ENCODE data around the gene GPS2. TPM values are rescaled to one million over a fixed set of nuclear protein-coding genes. Genes with fewer than 3 reads are reported as not detected.

GPS2 gene
- total RNA-seq, 1 experiment from 2014 or later = 62.6 TPM

DNA sequence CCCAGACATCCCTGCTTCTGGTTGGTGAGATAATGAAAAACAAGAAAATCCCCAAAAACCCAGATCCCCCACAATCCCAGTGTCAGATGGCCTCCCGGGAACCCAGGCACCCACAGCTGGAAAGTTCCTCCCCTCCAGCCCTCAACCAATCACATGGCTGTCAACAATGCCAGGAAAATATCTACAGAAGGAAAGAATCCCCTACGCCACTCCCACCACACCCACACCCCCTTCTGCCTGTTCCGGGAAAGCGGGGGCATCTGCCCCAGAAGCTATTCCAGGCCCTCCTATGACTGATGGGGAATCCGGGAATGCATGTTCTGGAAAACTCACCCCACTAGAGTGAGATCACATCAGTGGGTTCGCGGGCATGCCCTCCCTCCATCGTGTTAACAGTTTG is 41.6 kb upstream of the GPS2 start:
- Histone ChIP-seq H2AK5ac (ENCODE audit: insufficient read length, low read length) (no peak overlapping the region), H3K56ac (ENCODE audit: insufficient read length, low read depth, low read length) (no peak overlapping the region), H4K5ac (ENCODE audit: insufficient read length, low read depth, low read length) (no peak overlapping the region), H3K4me1 (ENCODE audit: insufficient read depth, low read length) (no peaks in the 10 kb centered on the region), H3T11ph (ENCODE audit: low read length) (no peak overlapping the region), H3K4ac (ENCODE audit: low read depth, low read length) (no peak overlapping the region), H3K79me1 (ENCODE audit: insufficient read depth, low read depth, low read length, poor library complexity, severe bottlenecking) (no peaks in the 10 kb centered on the region), H2BK5ac (ENCODE audit: insufficient read length, low read length) (no peak overlapping the region), H2BK15ac (ENCODE audit: low read depth, low read length) (no peak overlapping the region), H3K23ac (ENCODE audit: insufficient read length, low read depth, low read length) (no peak overlapping the region), H2BK120ac (ENCODE audit: low read depth, low read length, poor library complexity, severe bottlenecking) (no peak overlapping the region), H3K9ac (ENCODE audit: extremely low read depth, insufficient read length, low read length) (no peak overlapping the region), H2BK12ac (ENCODE audit: insufficient read length, low read depth, low read length) (no peak overlapping the region), H3K23me2 (ENCODE audit: insufficient read length, low read depth, low read length, poor library complexity, severe bottlenecking) (no peaks in the 10 kb centered on the region), H3K4me2 (ENCODE audit: insufficient read depth, insufficient read length, low read length) (no peak overlapping the region), H3K14ac (ENCODE audit: insufficient read depth, low read length) (no peak overlapping the region), H4K91ac (ENCODE audit: insufficient read length, low read depth, low read length) (no peak overlapping the region), H4K8ac (replicated peaks; ENCODE audit: insufficient read length, low read depth, low read length) (no peak overlapping the region), H2AFZ (ENCODE audit: low read length) (no peak overlapping the region), H3K27me3 (ENCODE audit: insufficient read depth, low read length) (no peaks in the 10 kb centered on the region), H3K9me3 (ENCODE audit: control insufficient read depth, low read depth, low read length) (no peaks in the 10 kb centered on the region), H2BK20ac (ENCODE audit: low read depth, low read length, poor library complexity, severe bottlenecking) (no peak overlapping the region), H4K20me1 (ENCODE audit: control insufficient read depth, insufficient read depth, insufficient read length) (no peaks in the 10 kb centered on the region), H3K79me2 (ENCODE audit: insufficient read depth, low read length) (no peaks in the 10 kb centered on the region; the same call in 1 of the 2 replicates), H3K27ac (ENCODE audit: insufficient read length, low read depth, low read length) (no peak overlapping the region), H3K18ac (ENCODE audit: insufficient read length, low read depth, low read length) (no peak overlapping the region)
- Mint-ChIP-seq H3K27ac (no peak overlapping the region), H3K27me3 (ENCODE audit: low read depth) (peaks cover 12% of the 10 kb centered on the region), H3K9me3 (no peaks in the 10 kb centered on the region), H3K4me1 (peaks cover 18 to 23% of the 10 kb centered on the region in 2 experiments), H3K4me3 (peak overlapping the region in 1 of 2 experiments; percentile 56; a peak in 1 of 5 replicates), H3K36me3 (ENCODE audit: insufficient read depth in 1 of 3, low read depth in 3 of 3) (no peaks in the 10 kb centered on the region)
- WGBS (ENCODE audit: extremely low coverage, insufficient read length, low lambda C conversion rate) = no CpG with 5 or more reads among the region's 8 CpGs
- DNase-seq = no peak
- TF ChIP-seq, protein P1, sequence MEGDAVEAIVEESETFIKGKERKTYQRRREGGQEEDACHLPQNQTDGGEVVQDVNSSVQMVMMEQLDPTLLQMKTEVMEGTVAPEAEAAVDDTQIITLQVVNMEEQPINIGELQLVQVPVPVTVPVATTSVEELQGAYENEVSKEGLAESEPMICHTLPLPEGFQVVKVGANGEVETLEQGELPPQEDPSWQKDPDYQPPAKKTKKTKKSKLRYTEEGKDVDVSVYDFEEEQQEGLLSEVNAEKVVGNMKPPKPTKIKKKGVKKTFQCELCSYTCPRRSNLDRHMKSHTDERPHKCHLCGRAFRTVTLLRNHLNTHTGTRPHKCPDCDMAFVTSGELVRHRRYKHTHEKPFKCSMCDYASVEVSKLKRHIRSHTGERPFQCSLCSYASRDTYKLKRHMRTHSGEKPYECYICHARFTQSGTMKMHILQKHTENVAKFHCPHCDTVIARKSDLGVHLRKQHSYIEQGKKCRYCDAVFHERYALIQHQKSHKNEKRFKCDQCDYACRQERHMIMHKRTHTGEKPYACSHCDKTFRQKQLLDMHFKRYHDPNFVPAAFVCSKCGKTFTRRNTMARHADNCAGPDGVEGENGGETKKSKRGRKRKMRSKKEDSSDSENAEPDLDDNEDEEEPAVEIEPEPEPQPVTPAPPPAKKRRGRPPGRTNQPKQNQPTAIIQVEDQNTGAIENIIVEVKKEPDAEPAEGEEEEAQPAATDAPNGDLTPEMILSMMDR (conservative IDR thresholded peaks at IDR 0.05) = no peak

Measured in H9 (cell line).